HG03066 (cell line): ENCODE measurements around the gene HERC3.
A peak's percentile ranks its signal among the peaks of the same experiment; 100 is the strongest.

Source experiments
- ATAC-seq: cut with Tn5 transposase; IDR thresholded peaks from one replicate; pipeline ENCODE4 v1.9.1; 2021; ENCODE audit warnings: low read depth; ENCODE audit not compliant: unreplicated experiment

The HERC3 gene

GRCh38 chr4:88591787-88592599 lies at the start of gene HERC3:
TSS of gene HERC3 (plus strand) at chr4:88592480. CDS start at chr4:88605824, 13,344 bp downstream.
- ATAC-seq, result peak; percentile 95

GRCh38 chr4:88549815-88550214 lies 42.5 kb upstream of the HERC3 start:
- no peak for ATAC-seq

- ATAC-seq, result no peak
Observed at GRCh38 chr4:88567591-88567990, 24.7 kb upstream of the HERC3 start.

- ATAC-seq, result no peak
Observed at GRCh38 chr4:88570001-88570400, 22.3 kb upstream of the HERC3 start.

- ATAC-seq, result no peak
Observed at GRCh38 chr4:88573276-88573980, 18.9 kb upstream of the HERC3 start.

GRCh38 chr4:88573995-88574394 lies 18.3 kb upstream of the HERC3 start:
- no peak for ATAC-seq

GRCh38 chr4:88575186-88575585 lies 17.1 kb upstream of the HERC3 start:
- no peak for ATAC-seq

GRCh38 chr4:88582493-88582892 lies 9.8 kb upstream of the HERC3 start:
- no peak for ATAC-seq

- ATAC-seq, result no peak
Observed at GRCh38 chr4:88583631-88584470, 8.4 kb upstream of the HERC3 start.

GRCh38 chr4:88584471-88584900 lies 7.8 kb upstream of the HERC3 start:
- ATAC-seq, result no peak

- ATAC-seq, result no peak
Observed at GRCh38 chr4:88585917-88586316, 6.4 kb upstream of the HERC3 start.

- ATAC-seq, result no peak
Observed at GRCh38 chr4:88587306-88587705, 5.0 kb upstream of the HERC3 start.

GRCh38 chr4:88592600-88593448 lies 544 bp downstream of the HERC3 start:
- ATAC-seq, result peak; percentile 74

GRCh38 chr4:88597970-88598660 lies 5.8 kb downstream of the HERC3 start:
- ATAC-seq, result no peak

- ATAC-seq, result no peak
Observed at GRCh38 chr4:88599298-88599697, 7.0 kb downstream of the HERC3 start.

- ATAC-seq, result no peak
Observed at GRCh38 chr4:88599714-88600113, 7.4 kb downstream of the HERC3 start.

GRCh38 chr4:88600176-88600838 lies 8.0 kb downstream of the HERC3 start:
- no peak for ATAC-seq

- ATAC-seq, result no peak
Observed at GRCh38 chr4:88604978-88605678, 12.8 kb downstream of the HERC3 start.
